GM18526 (cell line): ENCODE data around the gene TNFRSF18.

Experiments
- POLR2A ChIP-seq: IDR thresholded peaks from 3 replicates; pipeline ENCODE4 v1.6.1; 2011; ENCODE audit not compliant: insufficient read length; ENCODE audit errors: extremely low read depth

TNFRSF18 gene

GRCh38 chr1:1182491-1183220 lies 23.7 kb downstream of the TNFRSF18 start:
- no peak for TF ChIP-seq POLR2A

GRCh38 chr1:1181938-1182410 lies 24.4 kb downstream of the TNFRSF18 start:
- no peak for TF ChIP-seq POLR2A

GRCh38 chr1:1181129-1181937 lies 25.1 kb downstream of the TNFRSF18 start:
- no peak for TF ChIP-seq POLR2A

GRCh38 chr1:1179983-1180861 lies 26.2 kb downstream of the TNFRSF18 start:
- no peak for TF ChIP-seq POLR2A

- TF ChIP-seq POLR2A: no peak
Measured at GRCh38 chr1:1179346-1179982, 26.9 kb downstream of the TNFRSF18 start.

GRCh38 chr1:1178794-1179331 lies 27.5 kb downstream of the TNFRSF18 start:
- no peak for TF ChIP-seq POLR2A

GRCh38 chr1:1177452-1178206 lies 28.8 kb downstream of the TNFRSF18 start:
- TF ChIP-seq POLR2A: no peak

GRCh38 chr1:1176931-1177330 lies 29.5 kb downstream of the TNFRSF18 start:
- no peak for TF ChIP-seq POLR2A

GRCh38 chr1:1175221-1176062 lies 30.9 kb downstream of the TNFRSF18 start:
- TF ChIP-seq POLR2A: no peak

- TF ChIP-seq POLR2A: no peak
Measured at GRCh38 chr1:1173793-1174415, 32.5 kb downstream of the TNFRSF18 start, which contains the start of gene TTLL10. TSS of gene TTLL10 (plus strand) at chr1:1173880. CDS start at chr1:1179216, 5,336 bp downstream.

- no peak for TF ChIP-seq POLR2A
Measured at GRCh38 chr1:1173061-1173792, 33.2 kb downstream of the TNFRSF18 start.
